SK-N-SH treated with all-trans-retinoic acid at 6 μM for 48 hours (cell line): ENCODE data around the gene ZXDC.

Experiments
- ARNTL ChIP-seq: fragments of 450-650 bp; formaldehyde crosslinking; IDR thresholded peaks from 2 replicates; pipeline ENCODE4 v1.5.0; 2020; ENCODE audit warnings: low read depth, mild to moderate bottlenecking, moderate library complexity, borderline replicate concordance
- CSDC2 ChIP-seq: fragments of 250-450 bp; sonication (Bioruptor Pico); IDR thresholded peaks from 2 replicates; pipeline ENCODE4 v1.5.0; 2020; ENCODE audit warnings: mild to moderate bottlenecking, moderate library complexity
- OSR1 ChIP-seq: fragments of 250-450 bp; sonication (Bioruptor Pico); IDR thresholded peaks from 2 replicates; pipeline ENCODE4 v1.8.0; 2022; ENCODE audit warnings: moderate library complexity, mild to moderate bottlenecking, inconsistent platforms
- PPARA ChIP-seq: fragments of 250-450 bp; sonication (Bioruptor Pico); IDR thresholded peaks from 2 replicates; pipeline ENCODE4 v1.5.0; 2020; ENCODE audit warnings: mild to moderate bottlenecking, borderline replicate concordance
- RARB ChIP-seq: fragments of 250-450 bp; sonication (Bioruptor Pico); IDR thresholded peaks from 2 replicates; pipeline ENCODE4 v1.8.0; 2021; ENCODE audit warnings: mild to moderate bottlenecking, moderate library complexity
- SNAI2 ChIP-seq: fragments of 250-450 bp; sonication (Bioruptor Pico); IDR thresholded peaks from 2 replicates; pipeline ENCODE4 v1.5.0; 2020; ENCODE audit warnings: mild to moderate bottlenecking, moderate library complexity
- TOX ChIP-seq: fragments of 250-450 bp; sonication (Bioruptor Pico); IDR thresholded peaks from 2 replicates; pipeline ENCODE4 v1.8.0; 2021; ENCODE audit warnings: mild to moderate bottlenecking, moderate library complexity, borderline replicate concordance
- ZC3H10 ChIP-seq: fragments of 250-450 bp; sonication (Bioruptor Pico); IDR thresholded peaks from 2 replicates; pipeline ENCODE4 v1.5.1; 2021; ENCODE audit warnings: mild to moderate bottlenecking, moderate library complexity
- ZFP3 ChIP-seq: fragments of 250-450 bp; sonication (Bioruptor Pico); IDR thresholded peaks from 2 replicates; pipeline ENCODE4 v1.5.0; 2020; ENCODE audit warnings: mild to moderate bottlenecking, moderate library complexity
- ZFP30 ChIP-seq: fragments of 450-650 bp; formaldehyde crosslinking; IDR thresholded peaks from 2 replicates; pipeline ENCODE4 v1.5.0; 2022; ENCODE audit warnings: mild to moderate bottlenecking, moderate library complexity
- ZNF70 ChIP-seq: fragments of 450-650 bp; formaldehyde crosslinking; IDR thresholded peaks from 2 replicates; pipeline ENCODE4 v1.5.0; 2020; ENCODE audit warnings: mild to moderate bottlenecking, moderate library complexity
- TF ChIP-seq, protein P1 (sequence below): fragments of 250-450 bp; sonication (Bioruptor Pico); IDR thresholded peaks from 2 replicates; pipeline ENCODE4 v1.8.0; 2020; ENCODE audit warnings: mild to moderate bottlenecking, moderate library complexity, borderline replicate concordance
- TF ChIP-seq, protein P2 (sequence below): fragments of 250-450 bp; sonication (Bioruptor Pico); IDR thresholded peaks from 2 replicates; pipeline ENCODE4 v1.5.1; 2020; ENCODE audit warnings: low read depth, mild to moderate bottlenecking, moderate library complexity

DNA sequence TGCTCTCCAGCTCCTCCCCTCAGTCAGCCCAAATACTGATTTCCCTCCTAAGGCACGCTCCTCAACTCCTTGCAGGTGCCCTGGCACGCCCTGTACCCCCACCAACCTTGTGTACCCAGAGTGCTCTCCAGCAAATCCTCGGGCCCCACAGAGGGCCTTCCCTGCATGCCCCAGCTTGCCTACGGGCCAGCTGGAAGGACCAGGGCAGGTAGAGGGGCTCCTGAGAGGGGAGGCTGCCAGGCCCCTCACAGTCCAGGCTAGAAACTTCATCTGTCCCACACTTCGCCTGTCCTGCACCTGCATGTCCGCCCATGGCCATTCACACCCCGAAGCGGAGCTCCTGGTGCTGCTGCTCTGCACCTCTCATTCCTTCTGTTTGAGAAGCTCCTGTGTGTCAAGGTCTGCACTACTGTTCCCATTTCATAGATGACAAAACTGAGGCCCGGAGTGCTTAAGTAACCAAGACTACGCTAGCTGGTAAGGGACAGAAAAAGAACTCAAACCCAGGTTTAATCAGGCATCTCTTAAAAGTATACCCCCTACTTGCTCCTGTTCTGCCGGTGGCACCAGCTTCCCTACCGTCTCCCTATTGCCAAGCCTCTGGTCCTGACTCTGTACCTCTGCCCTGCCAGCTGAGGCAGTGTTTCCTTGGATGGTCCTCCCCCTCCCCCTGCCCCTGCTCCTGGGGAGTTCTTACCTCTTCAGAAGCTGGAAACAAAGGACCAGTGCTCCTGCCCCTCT, 35.6 kb downstream of the ZXDC start:
- no peak for TF ChIP-seq CSDC2
- TF ChIP-seq ZFP30: no peak
- no peak for TF ChIP-seq OSR1 (CRISPR knock-in tag)
- TF ChIP-seq ZNF70: no peak
- TF ChIP-seq, protein P1, sequence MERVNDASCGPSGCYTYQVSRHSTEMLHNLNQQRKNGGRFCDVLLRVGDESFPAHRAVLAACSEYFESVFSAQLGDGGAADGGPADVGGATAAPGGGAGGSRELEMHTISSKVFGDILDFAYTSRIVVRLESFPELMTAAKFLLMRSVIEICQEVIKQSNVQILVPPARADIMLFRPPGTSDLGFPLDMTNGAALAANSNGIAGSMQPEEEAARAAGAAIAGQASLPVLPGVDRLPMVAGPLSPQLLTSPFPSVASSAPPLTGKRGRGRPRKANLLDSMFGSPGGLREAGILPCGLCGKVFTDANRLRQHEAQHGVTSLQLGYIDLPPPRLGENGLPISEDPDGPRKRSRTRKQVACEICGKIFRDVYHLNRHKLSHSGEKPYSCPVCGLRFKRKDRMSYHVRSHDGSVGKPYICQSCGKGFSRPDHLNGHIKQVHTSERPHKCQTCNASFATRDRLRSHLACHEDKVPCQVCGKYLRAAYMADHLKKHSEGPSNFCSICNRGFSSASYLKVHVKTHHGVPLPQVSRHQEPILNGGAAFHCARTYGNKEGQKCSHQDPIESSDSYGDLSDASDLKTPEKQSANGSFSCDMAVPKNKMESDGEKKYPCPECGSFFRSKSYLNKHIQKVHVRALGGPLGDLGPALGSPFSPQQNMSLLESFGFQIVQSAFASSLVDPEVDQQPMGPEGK: no peak
- TF ChIP-seq ARNTL: no peak
- no peak for TF ChIP-seq SNAI2 (CRISPR knock-in tag)
- TF ChIP-seq TOX (CRISPR knock-in tag): no peak
- TF ChIP-seq ZFP3 (CRISPR knock-in tag): no peak
- TF ChIP-seq RARB: no peak
- TF ChIP-seq ZC3H10: no peak
- TF ChIP-seq, protein P2, sequence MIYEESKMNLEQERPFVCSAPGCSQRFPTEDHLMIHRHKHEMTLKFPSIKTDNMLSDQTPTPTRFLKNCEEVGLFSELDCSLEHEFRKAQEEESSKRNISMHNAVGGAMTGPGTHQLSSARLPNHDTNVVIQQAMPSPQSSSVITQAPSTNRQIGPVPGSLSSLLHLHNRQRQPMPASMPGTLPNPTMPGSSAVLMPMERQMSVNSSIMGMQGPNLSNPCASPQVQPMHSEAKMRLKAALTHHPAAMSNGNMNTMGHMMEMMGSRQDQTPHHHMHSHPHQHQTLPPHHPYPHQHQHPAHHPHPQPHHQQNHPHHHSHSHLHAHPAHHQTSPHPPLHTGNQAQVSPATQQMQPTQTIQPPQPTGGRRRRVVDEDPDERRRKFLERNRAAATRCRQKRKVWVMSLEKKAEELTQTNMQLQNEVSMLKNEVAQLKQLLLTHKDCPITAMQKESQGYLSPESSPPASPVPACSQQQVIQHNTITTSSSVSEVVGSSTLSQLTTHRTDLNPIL (CRISPR knock-in tag): no peak
- TF ChIP-seq PPARA: no peak
